Cardiac septum (tissue), 1 donor: Measurements from ENCODE around the gene IFNL2. TPM values are rescaled to one million over a fixed set of nuclear protein-coding genes. Genes with fewer than 3 reads are reported as not detected.
"Not testable (repeated sequence)": the region's sequence is repeated elsewhere in the genome, so short reads cannot be mapped to it uniquely, and the experiment has no call there.

Experiments used
- DNase-seq: peaks from one replicate; pipeline ENCODE4 v3.0.0-alpha.2; 2020; ENCODE audit warnings: low spot score
- intact Hi-C: fragments of 100-400 bp; cut with DNase I; formaldehyde crosslinking; loops from one replicate; pipeline ENCODE4 v1.14.0; 2022
- total RNA-seq: library from RNA; stranded (reverse); fragmentation: NEBNext Ultra II Directional; extraction: Animal tissue kit (Norgen Biotek cat#: 25700); gene quantifications from one replicate; pipeline ENCODE4 v1.2.1, GENCODE V29; 2021
- donor health status: DM: no; HTN: no; CAD: no.

IFNL2 gene
- total RNA-seq, 1 donor from 2014 or later: not detected

DNA sequence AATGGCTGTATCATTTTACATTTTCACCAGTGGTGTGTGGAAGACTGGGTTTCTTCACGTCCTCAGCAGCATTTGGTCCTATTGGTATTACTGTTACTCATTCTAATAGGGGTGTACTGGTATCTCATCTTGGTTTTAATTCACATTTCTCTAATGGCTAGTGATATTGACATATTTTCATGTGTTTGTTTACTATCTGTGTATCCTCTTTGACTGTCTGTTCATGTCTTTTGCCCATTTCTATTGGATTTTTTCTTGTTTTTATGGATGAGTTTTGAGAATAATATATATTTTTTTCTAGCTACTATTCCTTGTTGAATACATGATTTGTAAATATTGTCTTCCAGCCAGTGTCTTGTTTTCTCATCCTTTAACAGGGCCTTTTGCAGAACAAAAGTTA is 13.8 kb downstream of the IFNL2 start:
- no peak for DNase-seq
- intact Hi-C loops: no loop called here

- no peak for DNase-seq
- intact Hi-C loops: no loop called here
These were observed 15.8 kb downstream of the IFNL2 start for GRCh38 chr19:39284032-39284431.

GRCh38 chr19:39293394-39293793 is 25.2 kb downstream of the IFNL2 start:
- intact Hi-C loops: no loop called here
- peak; percentile 19 for DNase-seq

DNA sequence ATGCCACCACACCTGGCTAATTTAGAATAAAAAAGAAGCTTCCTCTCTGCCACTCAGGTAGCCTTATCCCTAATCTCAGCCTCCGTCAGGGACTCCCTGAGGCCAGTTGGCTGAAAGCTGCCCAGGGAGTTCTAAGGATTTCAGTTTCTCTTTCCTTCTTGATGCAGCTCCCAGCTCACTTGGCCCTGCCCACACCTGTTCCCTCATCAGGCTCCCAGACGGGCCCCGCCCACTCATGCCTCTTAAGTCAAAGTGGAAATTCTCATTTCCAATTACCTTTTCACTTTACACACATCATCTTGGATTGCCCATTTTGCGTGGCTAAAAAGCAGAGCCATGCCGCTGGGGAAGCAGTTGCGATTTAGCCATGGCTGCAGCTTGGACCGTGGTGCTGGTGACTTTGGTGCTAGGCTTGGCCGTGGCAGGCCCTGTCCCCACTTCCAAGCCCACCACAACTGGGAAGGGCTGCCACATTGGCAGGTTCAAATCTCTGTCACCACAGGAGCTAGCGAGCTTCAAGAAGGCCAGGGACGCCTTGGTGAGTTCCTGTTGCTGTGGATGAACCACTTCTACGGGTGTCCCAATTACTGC is 28.0 kb downstream of the IFNL2 start, which contains the start of gene IFNL1:
Gene IFNL1 (plus strand): TSS at position 353 of the 591 bp plus-strand sequence. CDS start 15 bp downstream, at position 368.
- peak; percentile 10 for DNase-seq
- intact Hi-C loops: no loop called here

DNA sequence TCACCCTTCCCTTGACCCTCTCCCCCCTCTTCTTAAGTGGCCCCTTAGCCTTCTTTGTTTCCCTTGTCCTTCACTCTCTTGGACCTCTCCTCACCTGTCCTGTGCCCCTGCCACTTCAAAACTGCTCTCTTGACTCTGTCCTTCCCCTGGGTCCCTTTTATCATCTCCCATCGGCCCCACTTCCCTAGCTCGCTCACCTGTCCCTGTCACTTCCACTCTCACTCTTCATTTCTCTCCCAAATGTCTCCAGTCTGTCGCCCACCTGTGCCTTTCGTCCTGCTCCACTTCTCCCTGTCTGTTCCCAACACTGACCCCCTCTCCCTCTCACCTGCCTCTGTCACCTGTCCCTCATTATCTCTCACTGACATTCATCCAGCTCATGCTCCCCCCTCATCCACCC is 28.7 kb downstream of the IFNL2 start:
- intact Hi-C loops: no loop called here
- DNase-seq: peak; percentile 35

DNA sequence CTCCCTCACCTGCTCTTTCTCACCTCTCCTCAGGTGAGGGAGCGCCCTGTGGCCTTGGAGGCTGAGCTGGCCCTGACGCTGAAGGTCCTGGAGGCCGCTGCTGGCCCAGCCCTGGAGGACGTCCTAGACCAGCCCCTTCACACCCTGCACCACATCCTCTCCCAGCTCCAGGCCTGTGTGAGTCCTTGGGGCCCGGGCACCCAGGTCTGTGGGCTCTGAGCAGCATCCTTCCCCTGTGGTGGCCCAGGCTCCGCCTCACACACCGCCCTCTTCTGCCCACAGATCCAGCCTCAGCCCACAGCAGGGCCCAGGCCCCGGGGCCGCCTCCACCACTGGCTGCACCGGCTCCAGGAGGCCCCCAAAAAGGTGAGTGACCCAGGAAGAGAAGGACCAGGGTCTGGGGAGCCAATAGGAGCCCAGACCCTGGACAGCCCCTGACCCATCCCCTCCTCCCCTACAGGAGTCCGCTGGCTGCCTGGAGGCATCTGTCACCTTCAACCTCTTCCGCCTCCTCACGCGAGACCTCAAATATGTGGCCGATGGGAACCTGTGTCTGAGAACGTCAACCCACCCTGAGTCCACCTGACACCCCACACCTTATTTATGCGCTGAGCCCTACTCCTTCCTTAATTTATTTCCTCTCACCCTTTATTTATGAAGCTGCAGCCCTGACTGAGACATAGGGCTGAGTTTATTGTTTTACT is 29.9 kb downstream of the IFNL2 start:
- peak; percentile 71 for DNase-seq
- intact Hi-C loops: no loop called here

DNA sequence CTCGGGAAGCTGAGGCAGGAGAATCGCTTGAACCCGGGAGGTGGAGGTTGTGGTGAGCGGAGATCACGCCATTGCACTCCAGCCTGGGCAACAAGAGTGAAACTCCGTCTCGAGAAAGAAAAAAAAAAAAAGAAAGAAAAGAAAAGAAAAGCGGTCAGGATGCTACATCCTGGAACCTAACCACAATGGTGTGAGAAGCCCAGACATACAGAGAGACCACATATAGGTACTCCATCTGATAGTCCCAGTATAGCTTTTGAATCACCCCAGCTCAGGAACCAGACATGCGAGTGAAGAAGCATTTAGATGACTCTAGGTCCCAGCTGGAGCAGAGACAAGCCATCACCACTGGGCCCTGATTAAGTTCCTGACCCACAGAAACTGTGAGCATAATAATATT is 31.2 kb downstream of the IFNL2 start:
- DNase-seq: no peak
- intact Hi-C loops: no loop called here

- DNase-seq: peak; percentile 1
- intact Hi-C loops: no loop called here
These were observed 31.6 kb downstream of the IFNL2 start for GRCh38 chr19:39299832-39300231.

DNA sequence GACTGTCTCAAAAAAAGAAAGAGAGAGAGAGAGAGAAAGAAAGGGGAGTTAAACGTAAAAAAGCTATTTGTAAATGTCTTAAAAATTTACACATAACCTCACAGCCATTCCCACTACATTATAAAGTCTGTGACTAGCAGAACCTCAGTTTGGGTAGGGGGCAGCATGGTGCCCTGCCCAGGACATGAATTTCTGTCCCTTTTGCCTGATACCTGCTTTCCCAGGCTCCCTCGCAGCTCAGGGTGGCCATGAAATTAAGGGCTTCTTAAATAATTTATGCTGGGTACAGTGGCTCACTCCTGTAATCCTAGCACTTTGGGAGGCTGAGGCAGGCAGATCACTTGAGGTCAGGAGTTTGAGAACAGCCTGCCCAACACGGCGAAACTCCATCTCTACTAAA is 32.8 kb downstream of the IFNL2 start:
- DNase-seq: peak; percentile 69
- intact Hi-C loops: no loop called here

- intact Hi-C loops: no loop called here
- DNase-seq: no peak
These were observed 33.4 kb downstream of the IFNL2 start for GRCh38 chr19:39301562-39301961.

DNA sequence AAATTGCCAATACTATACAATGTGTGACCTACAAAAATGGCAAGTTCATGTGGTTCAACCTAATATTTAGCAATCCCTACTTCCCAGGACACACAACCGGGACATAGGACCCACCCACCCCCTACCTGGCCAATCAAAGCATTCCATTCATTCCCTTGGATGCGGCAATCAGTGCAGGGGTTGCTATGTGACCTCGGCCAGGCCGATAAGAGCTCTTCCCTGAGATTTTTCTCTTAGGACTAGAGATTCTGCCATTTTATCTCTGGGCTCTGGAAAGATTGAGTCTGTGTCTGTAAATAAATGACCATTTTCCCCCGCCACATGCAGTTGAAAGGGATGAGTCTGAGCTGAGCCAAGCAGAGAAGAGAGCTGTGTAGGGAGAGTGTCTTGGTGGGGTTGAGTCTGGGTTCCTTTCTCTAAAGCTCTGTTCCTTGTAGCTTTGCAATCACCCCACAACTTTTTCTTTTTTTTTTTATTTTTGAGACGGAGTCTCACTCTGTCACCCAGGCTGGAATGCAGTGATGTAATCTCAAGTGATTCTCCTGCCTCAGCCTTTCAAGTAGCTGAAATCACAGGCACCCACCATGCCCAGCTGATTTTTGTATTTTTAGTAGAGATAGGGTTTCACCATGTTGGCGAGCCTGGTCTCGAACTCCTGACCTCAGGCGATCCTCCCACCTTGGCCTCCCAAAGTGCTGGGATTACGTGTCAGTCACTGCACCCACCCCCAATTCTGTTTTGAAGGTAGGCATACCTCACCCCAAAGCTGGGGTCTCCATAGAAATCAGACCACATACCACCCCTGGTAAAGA is 35.4 kb downstream of the IFNL2 start:
- DNase-seq: no peak
- intact Hi-C loops: no loop called here

GRCh38 chr19:39304185-39304513 is 36.0 kb downstream of the IFNL2 start:
- peak; percentile 5 for DNase-seq
- intact Hi-C loops: no loop called here

GRCh38 chr19:39304701-39305571 is 36.7 kb downstream of the IFNL2 start:
- intact Hi-C loops: no loop called here
- DNase-seq: peak; percentile 67

DNA sequence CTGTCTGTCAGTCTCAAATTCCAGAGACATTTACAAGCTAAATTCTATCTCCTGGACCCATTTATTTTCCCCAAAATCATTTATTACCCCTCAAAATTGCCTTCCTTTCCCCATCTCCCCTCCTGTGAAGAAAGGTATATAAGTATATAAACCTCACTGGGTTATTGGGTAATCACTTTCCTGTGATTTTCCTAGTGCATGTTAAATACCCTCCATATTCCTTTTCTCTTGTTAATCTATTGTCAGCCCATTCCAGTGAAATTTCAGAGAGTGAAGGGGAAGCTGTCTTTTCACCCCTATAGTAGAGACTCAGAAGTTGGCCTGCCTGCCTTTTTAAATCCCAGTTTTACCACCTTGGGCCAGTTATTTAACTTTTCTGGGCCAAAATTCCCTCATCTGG is 37.9 kb downstream of the IFNL2 start:
- intact Hi-C loops: no loop called here
- no peak for DNase-seq

DNA sequence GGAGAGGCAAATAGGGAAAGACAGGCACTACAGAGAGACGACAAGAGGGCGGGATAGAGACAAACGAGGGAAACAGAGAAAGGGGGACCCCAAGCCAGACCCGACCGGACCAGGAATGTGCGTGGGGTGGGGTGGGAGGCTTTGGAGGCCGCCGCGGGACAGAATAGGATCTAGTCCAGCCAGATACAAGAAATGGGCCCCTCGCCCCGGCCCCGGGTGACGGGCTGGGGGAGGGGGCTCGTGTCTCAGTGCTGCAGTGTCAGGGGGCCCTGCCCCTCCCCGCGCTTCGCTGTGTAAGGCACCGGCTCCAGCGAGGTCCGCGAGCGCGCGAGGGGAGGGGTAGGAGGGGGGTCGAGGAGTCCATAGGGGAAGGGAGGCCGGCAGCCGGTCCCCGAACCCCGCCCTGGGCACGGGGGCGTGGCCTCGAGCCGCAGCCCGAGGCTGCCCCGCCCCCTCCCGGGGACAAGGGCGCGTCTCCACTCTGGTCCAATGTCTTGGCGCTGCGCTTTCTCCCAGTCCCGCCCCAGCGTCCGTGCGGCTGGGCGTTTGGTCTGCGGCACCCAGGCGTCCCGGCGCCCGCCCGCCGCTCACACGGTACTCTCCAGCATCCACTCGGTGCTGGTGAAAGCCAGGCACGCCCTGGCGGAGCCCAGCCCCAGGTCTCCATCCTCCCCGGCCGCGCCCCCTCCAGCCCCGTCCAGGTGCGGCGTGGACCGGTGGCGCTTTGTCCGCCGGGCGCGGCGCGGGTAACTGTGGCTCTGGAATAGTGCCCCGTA is 39.0 kb downstream of the IFNL2 start:
- intact Hi-C loops: no loop called here
- DNase-seq: peak; percentile 57

GRCh38 chr19:39307822-39308530 is 39.8 kb downstream of the IFNL2 start:
- DNase-seq: peak; percentile 60
- intact Hi-C loops: no loop called here

DNA sequence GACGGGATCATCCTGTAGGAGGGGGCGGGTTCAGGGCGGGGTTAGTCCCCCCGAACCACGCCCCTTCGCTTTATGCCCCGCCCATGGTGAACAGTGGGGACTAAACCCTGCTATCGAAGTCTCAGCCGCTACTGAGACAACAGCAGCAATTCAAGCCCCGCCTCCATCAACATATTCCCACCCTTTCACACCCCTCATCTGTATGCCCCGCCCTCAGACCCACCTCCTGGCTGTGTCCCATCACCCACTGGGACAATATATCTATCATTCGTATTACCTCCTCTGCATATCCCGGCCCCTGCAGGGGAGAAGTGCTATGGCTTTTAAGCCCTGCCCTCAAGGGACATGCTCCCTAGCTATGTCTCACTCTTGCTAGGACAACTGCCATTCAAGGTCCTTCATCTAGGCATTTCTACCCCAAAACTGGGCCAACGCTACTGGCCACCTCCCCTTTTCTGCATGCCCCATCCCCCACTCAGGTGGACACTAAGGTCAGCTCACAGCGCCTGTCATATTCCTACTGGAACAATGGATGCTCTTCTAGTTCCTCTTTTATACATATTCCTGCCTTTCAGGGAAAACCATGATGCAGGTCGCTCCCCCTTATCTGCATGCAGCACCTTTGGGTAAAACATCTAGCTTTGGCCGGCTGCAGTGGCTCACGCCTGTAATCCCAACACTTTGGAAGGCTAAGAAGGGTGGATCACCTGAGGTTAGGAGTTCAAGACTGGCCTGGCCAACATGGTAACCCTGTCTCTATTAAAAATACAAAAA is 40.5 kb downstream of the IFNL2 start:
- DNase-seq: peak; percentile 10
- intact Hi-C loops: no loop called here

DNA sequence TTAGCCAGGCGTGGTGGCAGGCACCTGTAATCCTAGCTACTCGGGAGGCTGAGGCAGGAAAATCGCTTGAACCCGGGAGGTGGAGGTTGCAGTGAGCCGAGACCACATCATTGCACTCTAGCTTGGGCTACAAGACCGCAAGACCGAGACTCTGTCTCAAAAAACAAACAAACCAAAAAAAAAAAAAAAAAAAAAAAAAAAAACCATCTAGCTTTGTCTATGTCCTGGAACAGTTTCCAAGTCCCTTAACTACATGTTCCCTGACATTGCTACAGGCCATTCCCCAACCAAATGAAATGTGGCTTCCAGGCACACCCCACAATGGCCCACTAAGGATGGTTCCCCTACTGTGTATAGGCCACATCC is 41.1 kb downstream of the IFNL2 start:
- DNase-seq, intact Hi-C loops: not testable (repeated sequence)
